LNCaP clone FGC (cell line): ENCODE data around the gene RIOK3.

Experiments used
- DNase-seq: peaks from one replicate; pipeline ENCODE4 v3.0.0-alpha.2; 2011; ENCODE audit warnings: low read depth
- H3K4me3 ChIP-seq: 2 replicates; pipeline ENCODE4 v1.5.1; 2011; ENCODE audit warnings: mild to moderate bottlenecking, low read depth, low read length, control low read depth
- TF ChIP-seq, protein P1 (sequence below): IDR thresholded peaks from 2 replicates; pipeline ENCODE4 v1.5.1; 2012; ENCODE audit warnings: mild to moderate bottlenecking; ENCODE audit not compliant: control insufficient read depth, insufficient read depth; ENCODE audit errors: extremely low read depth

RIOK3 gene

DNA sequence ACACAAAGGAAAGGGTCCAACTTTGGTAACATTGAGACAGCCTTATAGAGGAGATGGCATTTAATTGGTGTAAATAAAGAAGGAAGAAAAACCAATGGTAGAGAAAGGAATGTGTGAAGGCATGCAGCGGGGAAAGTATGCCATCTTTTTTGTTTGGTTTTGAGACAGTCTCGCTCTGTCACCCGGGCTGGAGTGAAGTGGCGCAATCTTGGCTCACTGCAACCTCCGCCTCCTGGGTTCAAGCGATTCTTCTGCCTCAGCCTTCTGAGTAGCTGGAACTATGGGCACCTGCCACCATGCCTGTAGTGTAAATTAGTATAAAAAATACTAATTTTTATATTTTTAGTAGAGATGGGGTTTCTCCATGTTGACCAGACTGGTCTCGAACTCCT lies 6.4 kb downstream of the RIOK3 start:
- DNase-seq, result no peak
- H3K4me3 ChIP-seq, result no peak overlapping the region
- TF ChIP-seq, protein P1, sequence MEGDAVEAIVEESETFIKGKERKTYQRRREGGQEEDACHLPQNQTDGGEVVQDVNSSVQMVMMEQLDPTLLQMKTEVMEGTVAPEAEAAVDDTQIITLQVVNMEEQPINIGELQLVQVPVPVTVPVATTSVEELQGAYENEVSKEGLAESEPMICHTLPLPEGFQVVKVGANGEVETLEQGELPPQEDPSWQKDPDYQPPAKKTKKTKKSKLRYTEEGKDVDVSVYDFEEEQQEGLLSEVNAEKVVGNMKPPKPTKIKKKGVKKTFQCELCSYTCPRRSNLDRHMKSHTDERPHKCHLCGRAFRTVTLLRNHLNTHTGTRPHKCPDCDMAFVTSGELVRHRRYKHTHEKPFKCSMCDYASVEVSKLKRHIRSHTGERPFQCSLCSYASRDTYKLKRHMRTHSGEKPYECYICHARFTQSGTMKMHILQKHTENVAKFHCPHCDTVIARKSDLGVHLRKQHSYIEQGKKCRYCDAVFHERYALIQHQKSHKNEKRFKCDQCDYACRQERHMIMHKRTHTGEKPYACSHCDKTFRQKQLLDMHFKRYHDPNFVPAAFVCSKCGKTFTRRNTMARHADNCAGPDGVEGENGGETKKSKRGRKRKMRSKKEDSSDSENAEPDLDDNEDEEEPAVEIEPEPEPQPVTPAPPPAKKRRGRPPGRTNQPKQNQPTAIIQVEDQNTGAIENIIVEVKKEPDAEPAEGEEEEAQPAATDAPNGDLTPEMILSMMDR, result no peak

DNA sequence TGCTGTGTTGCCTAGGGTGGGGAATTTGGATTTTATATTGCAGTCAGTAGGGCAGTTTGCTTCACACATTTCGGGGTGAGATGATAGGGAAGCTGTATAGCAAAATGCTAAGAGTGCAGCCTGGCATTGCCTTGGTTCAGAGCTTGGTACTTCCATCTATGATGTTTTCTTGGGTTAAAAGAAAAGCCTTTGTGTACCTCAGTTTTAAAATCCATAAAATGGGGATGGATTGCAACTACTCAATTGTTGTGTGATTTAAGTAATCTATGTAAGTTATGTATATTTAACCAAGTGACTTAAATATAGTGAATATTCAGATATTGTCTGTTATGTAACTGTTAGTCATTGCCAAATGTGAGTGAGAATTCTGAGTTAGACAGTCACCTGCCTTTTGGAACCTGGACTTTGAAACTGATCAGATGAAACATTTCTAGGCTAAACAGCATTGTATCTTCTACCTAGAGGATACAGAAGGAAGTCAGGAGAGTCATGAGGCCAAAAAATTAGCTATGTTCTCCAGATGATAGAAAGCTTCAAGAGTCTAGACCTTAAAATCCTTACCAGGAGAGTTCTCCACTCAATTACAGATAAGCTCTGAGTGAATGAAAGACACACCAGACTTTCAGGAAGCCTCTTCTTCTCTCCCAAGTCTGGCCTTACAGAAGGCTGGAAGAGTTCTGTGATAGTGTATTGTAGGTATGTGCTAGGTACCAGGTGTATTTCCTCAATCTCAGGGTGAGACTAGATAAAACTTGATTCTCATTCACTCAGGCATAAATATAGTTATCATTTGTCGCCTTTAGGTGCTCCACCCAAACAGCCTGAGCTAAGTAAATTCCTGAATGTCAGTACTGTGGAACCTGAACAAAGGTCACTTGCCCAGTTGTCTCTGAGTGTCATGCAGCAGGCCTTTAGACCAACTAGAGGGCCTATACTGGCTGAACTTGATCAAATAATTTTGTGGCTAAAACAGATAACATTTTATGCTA lies 7.5 kb downstream of the RIOK3 start:
- DNase-seq, result no peak
- H3K4me3 ChIP-seq, result no peak overlapping the region
- TF ChIP-seq, protein P1, result no peak

DNA sequence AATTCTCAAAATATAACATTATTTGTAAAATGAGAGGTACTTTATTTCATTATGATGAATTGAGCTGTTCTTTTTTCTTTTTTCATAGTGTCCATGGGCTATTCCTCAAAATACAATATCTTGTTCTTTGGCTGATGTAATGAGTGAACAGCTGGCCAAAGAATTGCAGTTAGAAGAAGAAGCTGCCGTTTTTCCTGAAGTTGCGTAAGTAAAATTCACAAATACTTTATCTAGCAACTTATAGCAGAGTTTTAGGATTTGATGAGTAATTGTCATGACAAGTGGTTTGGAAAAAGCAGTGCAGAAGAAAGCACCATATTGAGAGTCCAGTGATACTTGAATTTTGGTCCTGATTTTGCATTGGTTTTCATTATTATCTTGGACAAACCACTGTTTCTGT lies 9.8 kb downstream of the RIOK3 start:
- H3K4me3 ChIP-seq, result no peak overlapping the region
- TF ChIP-seq, protein P1, result no peak
- no peak for DNase-seq

DNA sequence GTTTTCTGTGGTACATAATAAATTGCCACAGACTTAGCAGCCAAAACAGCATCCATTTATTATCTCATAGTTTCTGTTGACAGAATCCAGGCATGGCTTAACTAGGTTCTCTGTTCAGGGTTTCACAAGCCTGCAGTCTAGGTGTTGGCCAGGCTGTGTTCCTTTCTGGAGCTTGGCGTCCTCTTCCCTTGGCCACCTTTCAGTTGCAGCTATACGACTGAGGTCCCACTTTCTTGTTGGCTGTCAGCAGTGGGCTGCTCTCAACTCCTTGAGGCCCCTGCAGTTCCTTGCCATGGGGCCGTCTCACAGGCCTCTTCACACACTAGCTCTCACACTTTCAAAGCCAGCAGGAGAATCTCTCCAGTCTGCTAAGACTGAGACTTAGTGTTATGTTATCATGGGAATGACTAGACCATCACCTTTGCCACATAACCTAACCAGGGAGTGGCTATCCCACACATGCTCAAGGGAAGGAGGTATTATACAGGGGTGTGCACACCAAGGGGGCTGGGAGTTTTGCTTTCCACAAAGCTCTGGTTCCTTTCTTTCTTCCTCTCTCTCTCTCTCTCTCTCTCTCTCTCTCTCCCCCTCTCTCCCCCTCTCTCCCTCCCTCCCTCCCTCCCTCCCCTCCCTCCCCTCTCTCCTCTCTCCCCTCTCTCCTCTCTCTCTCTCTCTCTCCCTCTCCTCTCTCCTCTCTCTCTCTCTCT lies 15.8 kb downstream of the RIOK3 start:
- TF ChIP-seq, protein P1, result no peak
- no peak overlapping the region for H3K4me3 ChIP-seq

DNA sequence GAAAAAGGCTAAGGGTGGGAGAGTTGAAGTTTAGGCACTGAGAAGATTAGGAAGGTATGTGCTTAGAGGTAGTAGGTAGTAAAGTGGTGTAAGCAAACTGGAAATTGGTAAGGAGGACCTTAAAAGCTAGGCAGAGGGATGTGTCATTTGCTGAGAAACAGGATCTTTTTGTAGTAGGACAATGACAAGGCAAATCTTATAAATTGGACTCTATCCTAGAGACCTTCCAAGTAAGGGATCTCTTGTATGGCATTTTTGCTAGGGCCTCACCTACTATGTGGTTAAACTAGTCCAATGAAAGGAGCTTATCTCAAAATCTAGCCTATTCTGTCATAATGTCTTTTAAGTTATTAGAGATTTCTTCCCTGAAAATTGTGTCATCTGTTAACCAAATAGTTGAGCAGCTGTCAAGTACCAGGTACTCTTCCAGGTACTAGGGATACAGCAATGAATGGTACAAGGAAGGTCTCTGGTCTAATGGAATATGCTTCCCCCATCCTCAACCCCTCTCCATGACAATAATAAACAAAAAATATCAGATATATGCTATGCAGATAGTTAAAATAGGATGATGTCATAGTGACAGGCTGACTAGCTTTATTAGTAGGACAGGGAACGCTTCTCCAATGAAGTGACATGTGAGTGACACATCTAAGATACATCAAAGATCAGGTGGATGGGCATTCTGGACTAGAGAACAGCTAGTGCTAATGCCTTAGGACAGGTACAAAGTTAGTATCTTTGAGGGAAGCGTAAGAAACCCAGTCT lies 17.7 kb downstream of the RIOK3 start:
- TF ChIP-seq, protein P1, result no peak
- H3K4me3 ChIP-seq, result no peak overlapping the region
- DNase-seq, result no peak

More for the DNA sequence above, 15.8 kb downstream of the RIOK3 start:
- DNase-seq, result no peak

DNA sequence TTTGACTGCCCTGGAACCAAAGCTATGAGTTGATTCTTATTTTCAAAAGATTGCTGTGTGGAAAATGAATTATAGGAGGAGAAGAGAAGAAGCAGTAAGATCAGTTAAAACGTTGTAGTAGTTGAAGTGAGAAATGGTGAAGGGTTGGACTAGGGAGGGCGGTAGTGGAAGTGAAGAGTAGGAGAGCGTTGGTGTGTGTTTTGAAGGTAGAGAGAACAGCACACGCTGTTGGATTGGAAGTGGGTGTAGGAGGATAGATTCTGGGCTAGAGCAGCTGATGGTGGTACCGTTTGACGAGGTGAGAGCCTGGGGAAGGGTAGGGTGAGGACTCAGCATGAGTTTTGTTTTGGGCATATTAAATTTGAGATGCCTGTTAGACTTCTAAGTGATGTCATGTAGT lies 18.4 kb downstream of the RIOK3 start:
- DNase-seq, result no peak
- TF ChIP-seq, protein P1, result no peak
- H3K4me3 ChIP-seq, result no peak overlapping the region
